Measurements from ENCODE around the gene KCNG4.

The KCNG4 gene

GRCh38 chr16:84215531-84215930, 24.3 kb downstream of the KCNG4 start:
- no peak overlapping the region for H3K4me3 ChIP-seq (ENCODE audit: low read depth, low read length)
- H3K27ac ChIP-seq, result no peak overlapping the region
- TF ChIP-seq CTCF (IDR thresholded peaks at IDR 0.05; ENCODE audit: low read depth, low read length, missing control alignments), result no peak
- in situ Hi-C loops (cut with HindIII; ENCODE audit: low pct_ligation_motif_present, low sequenced_read_pairs), result no loop called here
- no peak for DNase-seq
- H3K36me3 ChIP-seq (replicated peaks), result no peaks in the 10 kb centered on the region
- H3K27me3 ChIP-seq (replicated peaks), result no peaks in the 10 kb centered on the region

DNA sequence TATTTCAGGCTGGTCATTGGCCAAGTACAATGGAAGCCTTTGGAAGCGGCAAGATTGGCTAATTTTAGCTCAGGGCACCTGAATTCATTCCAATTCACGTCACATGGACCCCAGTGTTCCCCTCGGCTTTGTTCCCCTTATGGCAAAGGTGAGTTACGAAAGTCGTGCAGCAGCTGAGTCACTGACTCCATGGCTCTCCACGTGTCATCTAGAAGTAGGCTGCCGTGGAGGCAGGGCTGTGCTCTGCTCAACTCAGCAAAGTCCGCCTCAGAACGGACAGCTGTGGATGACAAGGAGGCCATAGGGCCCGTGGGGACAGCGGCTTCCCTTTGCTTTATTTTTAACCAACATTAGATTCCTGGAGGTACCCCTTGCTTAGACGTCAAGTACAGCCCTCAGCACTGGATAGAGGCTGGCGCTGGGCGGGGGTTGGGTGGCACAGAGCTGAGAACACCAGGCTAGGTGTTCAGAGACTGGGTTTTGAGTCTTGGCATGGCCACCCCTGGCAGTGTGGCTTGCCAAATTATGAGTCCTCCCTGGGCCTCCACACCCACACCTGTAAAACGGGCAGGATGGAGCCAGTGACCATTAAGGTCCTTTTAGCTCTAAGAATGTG, 25.3 kb downstream of the KCNG4 start:
- H3K27me3 ChIP-seq (replicated peaks), result no peaks in the 10 kb centered on the region
- no peak overlapping the region for H3K27ac ChIP-seq
- DNase-seq, result no peak
- TF ChIP-seq CTCF (IDR thresholded peaks at IDR 0.05; ENCODE audit: low read depth, low read length, missing control alignments), result no peak
- H3K4me3 ChIP-seq (ENCODE audit: low read depth, low read length), result no peak overlapping the region
- in situ Hi-C loops (cut with HindIII; ENCODE audit: low pct_ligation_motif_present, low sequenced_read_pairs), result no loop called here
- no peaks in the 10 kb centered on the region for H3K36me3 ChIP-seq (replicated peaks)

DNA sequence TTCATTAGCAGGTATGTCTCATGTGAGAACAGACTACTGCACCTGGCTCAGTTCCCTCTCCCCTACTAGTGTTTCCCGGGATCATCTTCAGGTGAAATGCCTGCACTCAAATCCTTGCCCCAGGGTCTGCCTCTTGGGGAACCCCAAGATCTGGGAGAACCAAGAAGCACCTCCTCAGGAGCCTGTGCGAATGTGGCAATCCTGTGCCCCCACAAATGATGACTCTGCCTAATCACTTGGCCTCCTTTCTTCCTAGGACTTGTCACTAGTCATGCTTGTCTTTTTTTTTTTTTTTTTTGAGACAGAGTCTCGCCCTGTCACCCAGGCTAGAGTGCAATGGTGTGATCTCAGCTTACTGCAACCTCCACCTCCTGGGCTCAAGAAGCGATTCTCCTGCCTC, 27.2 kb downstream of the KCNG4 start:
- in situ Hi-C loops (cut with HindIII; ENCODE audit: low pct_ligation_motif_present, low sequenced_read_pairs), result no loop called here
- no peak for DNase-seq
- no peak for TF ChIP-seq CTCF (IDR thresholded peaks at IDR 0.05; ENCODE audit: low read depth, low read length, missing control alignments)
- Histone ChIP-seq H3K27ac (no peak overlapping the region), H3K4me3 (ENCODE audit: low read depth, low read length) (no peak overlapping the region), H3K27me3 (replicated peaks) (no peaks in the 10 kb centered on the region), H3K36me3 (replicated peaks) (no peaks in the 10 kb centered on the region)

- no peak for TF ChIP-seq CTCF (IDR thresholded peaks at IDR 0.05; ENCODE audit: low read depth, low read length, missing control alignments)
- DNase-seq, result no peak
- H3K27me3 ChIP-seq (replicated peaks), result no peaks in the 10 kb centered on the region
- H3K4me3 ChIP-seq (ENCODE audit: low read depth, low read length), result no peak overlapping the region
- in situ Hi-C loops (cut with HindIII; ENCODE audit: low pct_ligation_motif_present, low sequenced_read_pairs), result no loop called here
- no peak overlapping the region for H3K27ac ChIP-seq
- H3K36me3 ChIP-seq (replicated peaks), result no peaks in the 10 kb centered on the region
These were observed 27.7 kb downstream of the KCNG4 start for GRCh38 chr16:84212154-84212553.

- no peak overlapping the region for H3K4me3 ChIP-seq (ENCODE audit: low read depth, low read length)
- no peaks in the 10 kb centered on the region for H3K27me3 ChIP-seq (replicated peaks)
- DNase-seq, result no peak
- H3K27ac ChIP-seq, result no peak overlapping the region
- TF ChIP-seq CTCF (IDR thresholded peaks at IDR 0.05; ENCODE audit: low read depth, low read length, missing control alignments), result peak; percentile 33
- in situ Hi-C loops (cut with HindIII; ENCODE audit: low pct_ligation_motif_present, low sequenced_read_pairs), result no loop called here
- H3K36me3 ChIP-seq (replicated peaks), result no peaks in the 10 kb centered on the region
These were observed 29.8 kb downstream of the KCNG4 start for GRCh38 chr16:84209989-84210388.

DNA sequence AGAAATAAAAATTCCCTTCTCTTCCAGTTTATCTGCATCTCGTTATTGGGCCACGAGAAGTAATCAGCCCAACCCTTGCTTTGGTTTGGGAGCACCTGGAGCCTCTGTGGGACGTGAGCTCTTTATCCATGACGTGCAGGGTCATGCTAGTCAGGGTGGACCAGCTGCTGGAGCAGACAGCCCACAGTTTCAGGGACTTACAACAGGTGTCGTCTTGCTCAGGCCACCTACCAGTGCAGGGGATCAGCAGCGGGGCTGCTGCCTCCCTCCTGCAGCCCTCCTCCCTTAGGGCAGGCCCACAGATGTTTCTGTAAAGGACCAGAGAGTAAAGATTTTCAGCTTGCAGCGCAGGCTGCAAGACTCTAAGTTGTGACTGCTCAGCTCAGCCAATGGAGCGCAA, 31.9 kb downstream of the KCNG4 start:
- no peak for TF ChIP-seq CTCF (IDR thresholded peaks at IDR 0.05; ENCODE audit: low read depth, low read length, missing control alignments)
- Histone ChIP-seq H3K27me3 (replicated peaks) (no peaks in the 10 kb centered on the region), H3K4me3 (ENCODE audit: low read depth, low read length) (no peak overlapping the region), H3K36me3 (replicated peaks) (no peaks in the 10 kb centered on the region), H3K27ac (no peak overlapping the region)
- in situ Hi-C loops (cut with HindIII; ENCODE audit: low pct_ligation_motif_present, low sequenced_read_pairs), result no loop called here
- DNase-seq, result no peak

Measured in brain microvascular endothelial cell (primary cell).